ENCODE results near the gene MRPL34. TPM values are rescaled to one million over a fixed set of nuclear protein-coding genes. Genes with fewer than 3 reads are reported as not detected.

MRPL34 gene
- total RNA-seq, 2 donors from 2014 or later = 58.1 to 62.2 TPM

- Histone ChIP-seq H3K9me3 (ENCODE audit: control insufficient read depth, low read length) (no peaks in the 10 kb centered on the region), H3K27me3 (ENCODE audit: control insufficient read depth, insufficient read depth, low read length, poor library complexity, severe bottlenecking) (no peaks in the 10 kb centered on the region), H3K36me3 (ENCODE audit: control insufficient read depth, insufficient read depth, low read length) (peaks cover 3% of the 10 kb centered on the region), H3K4me3 (ENCODE audit: low read length) (no peak overlapping the region), H3K27ac (ENCODE audit: low read depth, low read length) (no peak overlapping the region), H3K9ac (ENCODE audit: extremely low read depth, low read length, poor library complexity, severe bottlenecking) (no peak overlapping the region), H3K4me1 (ENCODE audit: control insufficient read depth, insufficient read depth, low read length) (no peaks in the 10 kb centered on the region)
- Mint-ChIP-seq H3K4me1 (peaks cover 1% of the 10 kb centered on the region), H3K27ac (no peak overlapping the region), H3K36me3 (ENCODE audit: low read depth) (peaks cover 25% of the 10 kb centered on the region), H3K27me3 (ENCODE audit: insufficient read depth) (peaks cover 24% of the 10 kb centered on the region), H3K9me3 (no peaks in the 10 kb centered on the region), H3K4me3 (no peak overlapping the region)
- no peak for TF ChIP-seq CTCF (conservative IDR thresholded peaks at IDR 0.05)
- peak; percentile 86 for DNase-seq
- 78 to 86% methylated on average over 9 to 11 of the region's 11 CpGs for WGBS, 2 experiments (ENCODE audit: insufficient coverage in 1 of 2, insufficient read length in 1 of 2)
These were observed 20.9 kb downstream of the MRPL34 start for GRCh38 chr19:17326595-17326966.

- Mint-ChIP-seq H3K4me1 (peaks cover 1% of the 10 kb centered on the region), H3K4me3 (peak overlapping the region; percentile 63), H3K9me3 (no peaks in the 10 kb centered on the region), H3K27me3 (ENCODE audit: insufficient read depth) (peaks cover 24% of the 10 kb centered on the region), H3K36me3 (ENCODE audit: low read depth) (peaks cover 24% of the 10 kb centered on the region), H3K27ac (peak overlapping the region; percentile 88)
- TF ChIP-seq CTCF (conservative IDR thresholded peaks at IDR 0.05) = no peak
- Histone ChIP-seq H3K9me3 (ENCODE audit: control insufficient read depth, low read length) (no peaks in the 10 kb centered on the region), H3K27me3 (ENCODE audit: control insufficient read depth, insufficient read depth, low read length, poor library complexity, severe bottlenecking) (no peaks in the 10 kb centered on the region), H3K27ac (ENCODE audit: low read depth, low read length) (no peak overlapping the region), H3K4me1 (ENCODE audit: control insufficient read depth, insufficient read depth, low read length) (no peaks in the 10 kb centered on the region), H3K4me3 (ENCODE audit: low read length) (peak overlapping the region; percentile 71), H3K36me3 (ENCODE audit: control insufficient read depth, insufficient read depth, low read length) (peaks cover 3% of the 10 kb centered on the region), H3K9ac (ENCODE audit: extremely low read depth, low read length, poor library complexity, severe bottlenecking) (no peak overlapping the region)
- no peak for DNase-seq
- 74 to 78% methylated on average over 12 to 27 of the region's 27 CpGs for WGBS, 2 experiments (ENCODE audit: insufficient coverage in 1 of 2, insufficient read length in 1 of 2)
These were observed 21.5 kb downstream of the MRPL34 start for GRCh38 chr19:17327068-17327653.

- Mint-ChIP-seq H3K27ac (peak overlapping the region; percentile 88), H3K9me3 (no peaks in the 10 kb centered on the region), H3K27me3 (ENCODE audit: insufficient read depth) (peaks cover 24% of the 10 kb centered on the region), H3K4me1 (peaks cover 1% of the 10 kb centered on the region), H3K36me3 (ENCODE audit: low read depth) (peaks cover 24% of the 10 kb centered on the region), H3K4me3 (peak overlapping the region; percentile 63)
- peaks cover 9% of the 10 kb centered on the region for H3K36me3 ChIP-seq (ENCODE audit: control insufficient read depth, insufficient read depth, low read length)
- peak overlapping the region; percentile 71 for H3K4me3 ChIP-seq (ENCODE audit: low read length)
- peak; percentile 83 for TF ChIP-seq CTCF (conservative IDR thresholded peaks at IDR 0.05)
- WGBS, 2 experiments (ENCODE audit: insufficient coverage in 1 of 2, insufficient read length in 1 of 2) = 7 to 20% methylated on average over 44 to 63 of the region's 64 CpGs
- no peaks in the 10 kb centered on the region for H3K27me3 ChIP-seq (ENCODE audit: control insufficient read depth, insufficient read depth, low read length, poor library complexity, severe bottlenecking)
- H3K27ac ChIP-seq (ENCODE audit: low read depth, low read length) = peak overlapping the region; percentile 6
- no peaks in the 10 kb centered on the region for H3K9me3 ChIP-seq (ENCODE audit: control insufficient read depth, low read length)
- H3K9ac ChIP-seq (ENCODE audit: extremely low read depth, low read length, poor library complexity, severe bottlenecking) = peak overlapping the region; percentile 44
- DNase-seq = peak; percentile 97
- no peaks in the 10 kb centered on the region for H3K4me1 ChIP-seq (ENCODE audit: control insufficient read depth, insufficient read depth, low read length)
These were observed 22.2 kb downstream of the MRPL34 start for GRCh38 chr19:17327654-17328516.

Data from endodermal cell (in vitro differentiated cells).